Peyer's patch (tissue), 4 donors: ENCODE results near the gene PLLP.

Source experiments
- CTCF ChIP-seq, 6 experiments: fragments of 450-650 bp in 4 of 6; fragments of 200-600 bp in 2 of 6; sonication (generic) in 1 of 6; IDR thresholded peaks; one replicate each; pipeline ENCODE4 v1.5.1; 2017 to 2019; ENCODE audit warnings: antibody characterized with exemption in 6 of 6, mild to moderate bottlenecking in 3 of 6, moderate library complexity in 1 of 6
- POLR2A ChIP-seq, 2 donors: fragments of 450-650 bp; IDR thresholded peaks; one replicate each; pipeline ENCODE4 v1.5.1; 2017; ENCODE audit warnings: antibody characterized with exemption in 2 of 2, mild to moderate bottlenecking in 2 of 2, moderate library complexity in 2 of 2

- TF ChIP-seq CTCF (IDR thresholded peaks at IDR 0.05) (no peak), POLR2A (IDR thresholded peaks at IDR 0.05) (no peak)
Measured at GRCh38 chr16:57234707-57235092, 49.8 kb downstream of the PLLP start.
